Measurements from ENCODE around the gene DUSP22. TPM values are rescaled to one million over a fixed set of nuclear protein-coding genes. Genes with fewer than 3 reads are reported as not detected.

The DUSP22 gene
- total and polyA plus RNA-seq, 2 of the 8 experiments (the other 6 are each of a cell fraction or from before 2014, with no cell fraction given) = 15.5 to 32.4 TPM

- Histone ChIP-seq H3K79me2 (ENCODE audit: control insufficient read depth in 1 of 2, insufficient read depth in 2 of 2, low read length in 2 of 2) (no peaks in the 10 kb centered on the region), H2BK15ac (ENCODE audit: low read length) (no peak overlapping the region), H3K4ac (replicated peaks; ENCODE audit: insufficient read length, low read depth, low read length) (no peak overlapping the region), H2BK12ac (ENCODE audit: low read depth, low read length) (no peak overlapping the region), H3K27ac (ENCODE audit: low read depth, low read length) (no peak overlapping the region), H3K79me1 (ENCODE audit: low read depth, low read length) (no peaks in the 10 kb centered on the region), H3K56ac (replicated peaks; ENCODE audit: insufficient read length, low read depth, low read length) (no peak overlapping the region), H4K20me1 (replicated peaks in 1 of 2; ENCODE audit: control insufficient read depth in 1 of 2, insufficient read depth in 2 of 2, low read length in 2 of 2) (no peaks in the 10 kb centered on the region), H3K23me2 (ENCODE audit: low read depth, low read length) (peaks cover 11% of the 10 kb centered on the region; the same call in 1 of the 2 replicates), H2BK5ac (ENCODE audit: low read depth, low read length) (no peak overlapping the region), H4K91ac (replicated peaks; ENCODE audit: insufficient read length, low read length) (no peak overlapping the region), H3K14ac (ENCODE audit: insufficient read length) (no peak overlapping the region), H2BK20ac (ENCODE audit: low read length) (no peak overlapping the region), H4K5ac (ENCODE audit: insufficient read length, low read depth, low read length) (no peak overlapping the region), H3K36me3 (ENCODE audit: control insufficient read depth in 2 of 4, insufficient read depth in 4 of 4, low read length in 3 of 4) (no peaks in the 10 kb centered on the region), H3K9me3 (ENCODE audit: insufficient read depth in 2 of 2, low read depth in 1 of 2, low read length in 1 of 2) (no peaks in the 10 kb centered on the region), H3K27me3 (replicated peaks in 1 of 4; ENCODE audit: control insufficient read depth in 3 of 4, extremely low read depth in 1 of 4, insufficient read depth in 3 of 4, low read length in 3 of 4) (peaks cover 1 to 32% (median 29%) of the 10 kb centered on the region in 4 experiments), H2AK5ac (ENCODE audit: low read depth, low read length) (no peak overlapping the region), H3K23ac (ENCODE audit: insufficient read length) (no peak overlapping the region), H3K9ac (replicated peaks in 1 of 4; ENCODE audit: extremely low read depth in 1 of 4, low read depth in 3 of 4, low read length in 3 of 4) (no peak overlapping the region), H2AFZ (ENCODE audit: low read length) (no peak overlapping the region), H3K4me1 (replicated peaks in 1 of 4; ENCODE audit: control insufficient read depth in 3 of 4, insufficient read depth in 4 of 4, low read length in 3 of 4) (peaks cover 0 to 3% (median 0%) of the 10 kb centered on the region in 4 experiments; a peak in 2 of 7 replicates), H2BK120ac (replicated peaks; ENCODE audit: low read depth, low read length) (no peak overlapping the region), H4K8ac (ENCODE audit: extremely low read depth, insufficient read depth, low read length) (no peak overlapping the region), H3K4me3 (ENCODE audit: extremely low read depth in 1 of 4, insufficient read depth in 2 of 4, low read depth in 3 of 4, low read length in 4 of 4) (no peak overlapping the region), H3K18ac (ENCODE audit: extremely low read depth, low read length) (no peak overlapping the region), H3K4me2 (ENCODE audit: insufficient read depth in 1 of 2, low read depth in 2 of 2, low read length in 2 of 2) (no peak overlapping the region)
- DNase-seq (ENCODE audit: low read depth in 1 of 2, low spot score in 2 of 2) = no peak
- ChIA-PET POLR2A (ENCODE audit: partially characterized antibody) (no interaction called here), CTCF (ENCODE audit: partially characterized antibody) (interaction anchor here (1.9 kb wide), 2 partner anchors 22 to 198 kb away, joined by 6 to 12 read pairs; no protein-coding TSS in a partner anchor)
- FAIRE-seq = no peak
- 83% methylated on average over 11 of the region's 11 CpGs; no CpG with 5 or more reads in 1 of the 2 experiments for WGBS, 2 experiments (ENCODE audit: extremely low coverage in 1 of 2, insufficient coverage in 1 of 2, insufficient read length in 1 of 2, insufficient replicate concordance in 2 of 2, low coverage in 1 of 2, low lambda C conversion rate in 2 of 2, missing lambda C conversion rate in 1 of 2)
- TF ChIP-seq PHF8 (conservative IDR thresholded peaks at IDR 0.05; ENCODE audit: low read depth, low read length) = no peak
Measured at GRCh38 chr6:387293-387741, 95.0 kb downstream of the DUSP22 start.
